ENCODE measurements around the gene AKAP9. TPM values are rescaled to one million over a fixed set of nuclear protein-coding genes. Genes with fewer than 3 reads are reported as not detected.
"Not testable (repeated sequence)": the region's sequence is repeated elsewhere in the genome, so short reads cannot be mapped to it uniquely, and the experiment has no call there.

AKAP9 gene
- polyA plus RNA-seq, 1 donor (not counting 4 experiments of a cell fraction or from before 2014, with no cell fraction given): 19.0 TPM

DNA sequence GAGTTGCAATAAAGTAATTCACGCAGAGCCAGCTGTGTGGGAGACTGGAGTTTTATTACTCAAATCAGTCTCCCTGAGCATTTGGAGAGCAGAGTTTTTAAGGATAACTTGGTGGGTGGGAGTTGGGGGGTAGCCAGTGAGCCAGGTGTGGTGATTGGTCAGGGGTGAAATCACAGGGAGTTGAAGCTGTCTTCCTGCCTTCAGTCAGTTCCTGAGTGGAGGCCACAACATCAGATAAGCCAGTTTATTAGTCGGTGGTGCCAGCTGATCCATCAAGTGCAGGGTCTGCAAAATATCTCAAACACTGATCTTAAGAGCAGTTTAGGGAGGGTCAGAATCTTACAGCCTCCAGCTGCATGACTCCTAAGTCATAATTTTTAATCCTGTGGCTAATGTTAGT, 196.9 kb downstream of the AKAP9 start:
- H3K27ac ChIP-seq (ENCODE audit: control insufficient read depth, insufficient read depth, low read length): no peak overlapping the region
- no peak for TF ChIP-seq EZH2 (IDR thresholded peaks at IDR 0.05; ENCODE audit: low read length)
- TF ChIP-seq, protein P1, sequence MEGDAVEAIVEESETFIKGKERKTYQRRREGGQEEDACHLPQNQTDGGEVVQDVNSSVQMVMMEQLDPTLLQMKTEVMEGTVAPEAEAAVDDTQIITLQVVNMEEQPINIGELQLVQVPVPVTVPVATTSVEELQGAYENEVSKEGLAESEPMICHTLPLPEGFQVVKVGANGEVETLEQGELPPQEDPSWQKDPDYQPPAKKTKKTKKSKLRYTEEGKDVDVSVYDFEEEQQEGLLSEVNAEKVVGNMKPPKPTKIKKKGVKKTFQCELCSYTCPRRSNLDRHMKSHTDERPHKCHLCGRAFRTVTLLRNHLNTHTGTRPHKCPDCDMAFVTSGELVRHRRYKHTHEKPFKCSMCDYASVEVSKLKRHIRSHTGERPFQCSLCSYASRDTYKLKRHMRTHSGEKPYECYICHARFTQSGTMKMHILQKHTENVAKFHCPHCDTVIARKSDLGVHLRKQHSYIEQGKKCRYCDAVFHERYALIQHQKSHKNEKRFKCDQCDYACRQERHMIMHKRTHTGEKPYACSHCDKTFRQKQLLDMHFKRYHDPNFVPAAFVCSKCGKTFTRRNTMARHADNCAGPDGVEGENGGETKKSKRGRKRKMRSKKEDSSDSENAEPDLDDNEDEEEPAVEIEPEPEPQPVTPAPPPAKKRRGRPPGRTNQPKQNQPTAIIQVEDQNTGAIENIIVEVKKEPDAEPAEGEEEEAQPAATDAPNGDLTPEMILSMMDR (optimal IDR thresholded peaks at IDR 0.05 in 1 of 3, IDR thresholded peaks at IDR 0.05 in 1 of 3, conservative IDR thresholded peaks at IDR 0.05 in 1 of 3; ENCODE audit: extremely low read depth in 1 of 3, insufficient read depth in 2 of 3, low read length in 3 of 3): no peak
- H3K36me3 ChIP-seq (ENCODE audit: control insufficient read depth in 2 of 2, extremely low read depth in 1 of 2, insufficient read depth in 2 of 2, low read length in 2 of 2): no peaks in the 10 kb centered on the region
- H3K79me2 ChIP-seq (ENCODE audit: control insufficient read depth, insufficient read depth, low read length): peaks cover 18% of the 10 kb centered on the region
- no peaks in the 10 kb centered on the region for H3K9me3 ChIP-seq (ENCODE audit: control insufficient read depth, low read depth, low read length)
- DNase-seq (ENCODE audit: low read depth, low spot score) (no peak), FAIRE-seq (no peak)
- peaks cover 2% of the 10 kb centered on the region for H3K4me1 ChIP-seq (ENCODE audit: control insufficient read depth, extremely low read depth, insufficient read depth, low read length)
- no peaks in the 10 kb centered on the region for H3K9me1 ChIP-seq (ENCODE audit: control insufficient read depth, extremely low read depth, insufficient read depth, low read length)
- H3K9ac ChIP-seq (ENCODE audit: control insufficient read depth, extremely low read depth, insufficient read depth, low read length): no peak overlapping the region
- dilution Hi-C loops (cut with MboI; ENCODE audit: extremely low pct_ligation_motif_present, low sequenced_read_pairs): no loop called here
- H3K27me3 ChIP-seq (ENCODE audit: control insufficient read depth, extremely low read depth, insufficient read depth, low read length): no peaks in the 10 kb centered on the region
- no peak overlapping the region for H3K4me3 ChIP-seq (ENCODE audit: control insufficient read depth in 2 of 3, extremely low read depth in 1 of 3, insufficient read depth in 2 of 3, low read depth in 1 of 3, low read length in 3 of 3)
- no peak overlapping the region for H2AFZ ChIP-seq (ENCODE audit: control insufficient read depth, low read length)
- peaks cover 8% of the 10 kb centered on the region for H4K20me1 ChIP-seq (ENCODE audit: control insufficient read depth, extremely low read depth, insufficient read depth, low read length)
- no peak overlapping the region for H3K4me2 ChIP-seq (ENCODE audit: control insufficient read depth, extremely low read depth, insufficient read depth, low read depth, low read length)

DNA sequence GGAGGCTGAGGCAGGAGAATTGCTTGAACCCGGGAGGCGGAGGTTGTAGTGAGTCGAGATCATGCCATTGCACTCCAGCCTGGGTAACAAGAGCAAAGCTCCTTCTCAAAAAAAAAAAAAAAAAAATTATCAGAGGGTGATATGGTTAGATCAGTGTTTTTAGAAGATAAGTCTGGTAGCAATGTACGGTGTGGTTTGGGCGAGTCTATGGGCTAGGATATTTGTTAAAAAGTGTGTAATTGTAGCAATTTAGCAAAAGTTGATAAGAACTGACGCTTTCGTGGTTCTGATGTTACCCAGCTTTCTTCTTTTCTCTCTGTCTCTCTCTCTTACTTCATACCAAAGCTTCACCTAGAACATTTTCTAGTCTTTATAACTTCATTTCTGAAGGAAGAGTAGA, 200.5 kb downstream of the AKAP9 start:
- no peak overlapping the region for H3K4me3 ChIP-seq (ENCODE audit: control insufficient read depth in 2 of 3, extremely low read depth in 1 of 3, insufficient read depth in 2 of 3, low read depth in 1 of 3, low read length in 3 of 3)
- no peak for FAIRE-seq
- H3K4me1 ChIP-seq (ENCODE audit: control insufficient read depth, extremely low read depth, insufficient read depth, low read length): no peaks in the 10 kb centered on the region
- no peaks in the 10 kb centered on the region for H3K9me1 ChIP-seq (ENCODE audit: control insufficient read depth, extremely low read depth, insufficient read depth, low read length)
- H3K9ac ChIP-seq (ENCODE audit: control insufficient read depth, extremely low read depth, insufficient read depth, low read length): no peak overlapping the region
- DNase-seq (ENCODE audit: low read depth, low spot score): no peak
- no peak for TF ChIP-seq EZH2 (IDR thresholded peaks at IDR 0.05; ENCODE audit: low read length)
- TF ChIP-seq, protein P1 (optimal IDR thresholded peaks at IDR 0.05 in 1 of 3, IDR thresholded peaks at IDR 0.05 in 1 of 3, conservative IDR thresholded peaks at IDR 0.05 in 1 of 3; ENCODE audit: extremely low read depth in 1 of 3, insufficient read depth in 2 of 3, low read length in 3 of 3): no peak
- dilution Hi-C loops (cut with MboI; ENCODE audit: extremely low pct_ligation_motif_present, low sequenced_read_pairs): no loop called here
- H3K27me3 ChIP-seq (ENCODE audit: control insufficient read depth, extremely low read depth, insufficient read depth, low read length): no peaks in the 10 kb centered on the region
- no peak overlapping the region for H3K4me2 ChIP-seq (ENCODE audit: control insufficient read depth, extremely low read depth, insufficient read depth, low read depth, low read length)
- H3K9me3 ChIP-seq (ENCODE audit: control insufficient read depth, low read depth, low read length): no peaks in the 10 kb centered on the region
- no peak overlapping the region for H2AFZ ChIP-seq (ENCODE audit: control insufficient read depth, low read length)
- no peaks in the 10 kb centered on the region for H4K20me1 ChIP-seq (ENCODE audit: control insufficient read depth, extremely low read depth, insufficient read depth, low read length)
- no peaks in the 10 kb centered on the region for H3K79me2 ChIP-seq (ENCODE audit: control insufficient read depth, insufficient read depth, low read length)
- no peak overlapping the region for H3K27ac ChIP-seq (ENCODE audit: control insufficient read depth, insufficient read depth, low read length)
- H3K36me3 ChIP-seq (ENCODE audit: control insufficient read depth in 2 of 2, extremely low read depth in 1 of 2, insufficient read depth in 2 of 2, low read length in 2 of 2): no peaks in the 10 kb centered on the region

DNA sequence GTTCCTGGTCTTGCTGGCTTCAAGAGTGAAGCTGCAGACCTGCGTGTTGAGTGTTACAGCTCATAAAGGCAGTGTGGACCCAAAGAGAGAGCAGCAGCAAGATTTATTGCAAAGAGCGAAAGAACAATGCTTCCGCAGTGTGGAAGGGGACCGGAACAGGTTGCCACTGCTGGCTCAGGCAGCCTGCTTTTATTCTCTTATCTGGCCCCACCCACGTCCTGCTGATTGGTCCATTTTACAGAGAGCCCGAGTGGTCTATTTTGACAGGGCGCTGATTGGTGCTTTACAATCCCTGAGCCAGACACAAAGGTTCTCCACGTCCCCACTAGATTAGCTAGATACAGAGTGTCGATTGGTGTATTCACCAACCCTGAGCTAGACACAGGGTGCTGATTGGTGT, 202.1 kb downstream of the AKAP9 start:
- FAIRE-seq; H3K9me3 ChIP-seq (ENCODE audit: control insufficient read depth, low read depth, low read length); H3K4me2 ChIP-seq (ENCODE audit: control insufficient read depth, extremely low read depth, insufficient read depth, low read depth, low read length); H3K27me3 ChIP-seq (ENCODE audit: control insufficient read depth, extremely low read depth, insufficient read depth, low read length); H3K36me3 ChIP-seq (ENCODE audit: control insufficient read depth in 2 of 2, extremely low read depth in 1 of 2, insufficient read depth in 2 of 2, low read length in 2 of 2); H3K9ac ChIP-seq (ENCODE audit: control insufficient read depth, extremely low read depth, insufficient read depth, low read length); H3K79me2 ChIP-seq (ENCODE audit: control insufficient read depth, insufficient read depth, low read length); H3K27ac ChIP-seq (ENCODE audit: control insufficient read depth, insufficient read depth, low read length); H3K4me3 ChIP-seq (ENCODE audit: control insufficient read depth in 2 of 3, extremely low read depth in 1 of 3, insufficient read depth in 2 of 3, low read depth in 1 of 3, low read length in 3 of 3); H3K9me1 ChIP-seq (ENCODE audit: control insufficient read depth, extremely low read depth, insufficient read depth, low read length); H4K20me1 ChIP-seq (ENCODE audit: control insufficient read depth, extremely low read depth, insufficient read depth, low read length); DNase-seq (ENCODE audit: low read depth, low spot score); H3K4me1 ChIP-seq (ENCODE audit: control insufficient read depth, extremely low read depth, insufficient read depth, low read length); dilution Hi-C loops (cut with MboI; ENCODE audit: extremely low pct_ligation_motif_present, low sequenced_read_pairs); H2AFZ ChIP-seq (ENCODE audit: control insufficient read depth, low read length): not testable (repeated sequence)

DNA sequence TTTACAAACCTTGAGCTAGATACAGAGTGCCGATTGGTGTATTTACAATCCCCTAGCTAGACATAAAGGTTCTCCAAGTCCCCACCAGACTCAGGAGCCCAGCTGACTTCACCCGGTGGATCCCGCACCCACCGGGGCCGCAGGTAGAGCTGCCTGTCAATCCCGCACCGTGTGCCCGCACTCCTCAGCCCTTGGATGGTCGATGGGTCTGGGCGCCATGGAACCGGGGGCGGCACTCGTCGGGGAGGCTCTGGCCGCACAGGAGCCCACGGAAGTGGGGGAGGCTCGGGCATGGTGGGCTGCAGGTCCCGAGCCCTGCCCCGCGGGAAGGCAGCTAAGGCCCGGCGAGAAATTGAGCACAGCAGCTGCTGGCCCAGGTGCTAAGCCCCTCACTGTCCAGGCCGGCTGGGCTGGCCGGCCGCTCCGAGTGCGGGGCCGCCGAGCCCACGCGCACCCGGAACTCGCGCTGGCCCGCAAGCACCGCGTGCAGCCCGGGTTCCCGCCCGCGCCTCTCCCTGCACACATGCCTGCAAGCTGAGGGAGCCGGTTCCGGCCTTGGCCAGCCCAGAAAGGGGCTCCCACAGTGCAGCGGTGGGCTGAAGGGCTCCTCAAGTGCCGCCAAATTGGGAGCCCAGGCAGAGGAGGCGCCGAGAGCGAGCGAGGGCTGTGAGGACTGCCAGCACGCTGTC, 202.7 kb downstream of the AKAP9 start:
- H3K9ac ChIP-seq (ENCODE audit: control insufficient read depth, extremely low read depth, insufficient read depth, low read length); H3K4me1 ChIP-seq (ENCODE audit: control insufficient read depth, extremely low read depth, insufficient read depth, low read length); H3K9me1 ChIP-seq (ENCODE audit: control insufficient read depth, extremely low read depth, insufficient read depth, low read length); H4K20me1 ChIP-seq (ENCODE audit: control insufficient read depth, extremely low read depth, insufficient read depth, low read length); H3K4me3 ChIP-seq (ENCODE audit: control insufficient read depth in 2 of 3, extremely low read depth in 1 of 3, insufficient read depth in 2 of 3, low read depth in 1 of 3, low read length in 3 of 3); dilution Hi-C loops (cut with MboI; ENCODE audit: extremely low pct_ligation_motif_present, low sequenced_read_pairs); H3K27me3 ChIP-seq (ENCODE audit: control insufficient read depth, extremely low read depth, insufficient read depth, low read length); H3K36me3 ChIP-seq (ENCODE audit: control insufficient read depth in 2 of 2, extremely low read depth in 1 of 2, insufficient read depth in 2 of 2, low read length in 2 of 2); H3K9me3 ChIP-seq (ENCODE audit: control insufficient read depth, low read depth, low read length); H2AFZ ChIP-seq (ENCODE audit: control insufficient read depth, low read length); DNase-seq (ENCODE audit: low read depth, low spot score); H3K4me2 ChIP-seq (ENCODE audit: control insufficient read depth, extremely low read depth, insufficient read depth, low read depth, low read length); H3K79me2 ChIP-seq (ENCODE audit: control insufficient read depth, insufficient read depth, low read length); H3K27ac ChIP-seq (ENCODE audit: control insufficient read depth, insufficient read depth, low read length); FAIRE-seq: not testable (repeated sequence)
